Urinary bladder (tissue), 4 donors: ENCODE measurements around the gene TMEM144. TPM values are rescaled to one million over a fixed set of nuclear protein-coding genes. Genes with fewer than 3 reads are reported as not detected.
A peak's percentile ranks its signal among the peaks of the same experiment; 100 is the strongest.
"Not testable (repeated sequence)": the region's sequence is repeated elsewhere in the genome, so short reads cannot be mapped to it uniquely, and the experiment has no call there.

Experiments
- DNase-seq: peaks from one replicate; pipeline ENCODE4 v3.0.0-alpha.2; 2015; ENCODE audit errors: extremely low spot score
- H3K27ac ChIP-seq: one replicate; pipeline ENCODE4 v1.5.1; 2013; ENCODE audit warnings: low read depth, mild to moderate bottlenecking, moderate library complexity
- H3K36me3 ChIP-seq: one replicate; pipeline ENCODE4 v1.6.1; 2013; ENCODE audit warnings: mild to moderate bottlenecking, moderate library complexity; ENCODE audit not compliant: insufficient read depth
- H3K4me1 ChIP-seq: one replicate; pipeline ENCODE4 v1.6.1; 2013; ENCODE audit warnings: mild to moderate bottlenecking, moderate library complexity; ENCODE audit not compliant: insufficient read depth
- H3K4me3 ChIP-seq: one replicate; pipeline ENCODE4 v1.5.1; 2013; ENCODE audit warnings: low read depth, low read length
- WGBS: extraction: QIAGEN DNeasy Blood & Tissue Kit; methylation state at CpG from one replicate; pipeline ENCODE4 v1.1.7; 2013; 5-methylcytosine and 5-hydroxymethylcytosine counted together
- polyA plus RNA-seq: library from polyadenylated mRNA; stranded (reverse); fragments of 200-250 nt; gene quantifications from one replicate; pipeline ENCODE4 v1.2.3, GENCODE V29; 2013
- total RNA-seq: library from RNA; depleted of rRNA; stranded (reverse); fragments of >200 nt; gene quantifications from one replicate; pipeline ENCODE4 v1.2.3, GENCODE V29; 2014
- donor health status: healthy with polysubstance abuse.
- donor health status: healthy.

Gene TMEM144
- total and polyA plus RNA-seq, 2 donors: 2.1 to 30.3 TPM

DNA sequence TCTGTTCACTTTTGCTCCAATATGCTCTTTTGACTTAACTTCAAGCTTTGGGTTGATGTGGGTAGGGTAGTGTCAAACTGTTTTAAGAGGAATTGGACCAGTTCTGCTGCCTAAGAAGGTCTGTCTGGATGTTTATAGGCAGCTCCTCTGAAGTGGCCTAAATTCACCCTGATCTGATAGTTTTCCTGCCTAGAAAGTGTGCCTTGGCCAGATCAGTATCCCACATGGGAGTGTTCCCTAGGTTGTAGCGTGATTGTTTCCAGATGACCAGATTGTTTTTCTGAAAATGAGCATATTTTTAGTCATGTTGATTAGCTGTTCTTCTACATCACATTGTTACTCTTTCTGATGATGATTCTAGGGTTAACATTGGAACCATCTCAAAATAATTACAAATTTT is 68.8 kb downstream of the TMEM144 start:
- 84% methylated on average over 1 of the region's 1 CpG for WGBS
- H3K27ac ChIP-seq, DNase-seq: not testable (repeated sequence)

DNA sequence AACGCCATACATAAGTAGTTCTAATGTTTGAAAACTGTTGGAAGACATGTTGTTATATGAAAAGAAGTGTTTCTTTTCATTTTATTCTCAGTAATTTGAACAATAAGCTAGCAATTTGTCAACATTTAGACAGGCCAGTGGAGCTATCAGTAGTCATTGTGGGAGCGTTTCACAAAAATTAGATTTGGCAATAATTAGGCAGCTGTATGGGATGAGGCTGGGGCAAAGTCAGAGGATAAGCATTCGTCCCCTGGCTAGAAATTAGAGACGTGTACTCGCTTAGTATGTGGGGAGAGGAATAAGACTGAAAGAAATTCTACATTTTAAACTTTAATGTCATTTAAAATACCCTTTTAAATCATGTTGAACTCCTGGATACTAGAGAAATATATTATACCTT is 70.6 kb downstream of the TMEM144 start:
- 87% methylated on average over 5 of the region's 5 CpGs for WGBS
- peak overlapping the region; percentile 5 for H3K27ac ChIP-seq
- DNase-seq: no peak
- no peaks in the 10 kb centered on the region for H3K4me1 ChIP-seq
- no peaks in the 10 kb centered on the region for H3K36me3 ChIP-seq
- no peak overlapping the region for H3K4me3 ChIP-seq

More for the DNA sequence above, 68.8 kb downstream of the TMEM144 start:
- H3K4me3 ChIP-seq, H3K4me1 ChIP-seq, H3K36me3 ChIP-seq: not testable (repeated sequence)

DNA sequence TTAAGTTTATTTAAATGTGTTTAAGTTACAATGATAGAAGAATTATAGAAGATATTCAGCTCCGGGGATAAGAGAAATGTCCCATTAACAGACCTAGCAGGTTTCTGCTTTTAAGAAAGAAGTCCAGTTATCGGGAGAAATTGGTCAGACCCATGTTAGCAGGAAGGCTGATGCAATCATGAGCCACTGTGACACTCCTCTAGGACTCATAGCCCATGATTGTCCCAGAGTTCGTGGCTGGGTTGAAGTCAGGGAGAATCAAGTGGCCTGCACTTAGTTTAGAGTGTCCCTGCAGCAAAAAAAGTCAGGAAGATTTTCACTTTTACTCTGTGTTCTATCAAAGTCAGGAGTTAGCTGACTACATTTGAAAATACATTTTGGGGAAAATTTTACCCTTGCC is 72.0 kb downstream of the TMEM144 start:
- Histone ChIP-seq H3K27ac (no peak overlapping the region), H3K36me3 (no peaks in the 10 kb centered on the region), H3K4me1 (no peaks in the 10 kb centered on the region), H3K4me3 (no peak overlapping the region)
- DNase-seq: no peak
- WGBS: 72% methylated on average over 3 of the region's 3 CpGs

DNA sequence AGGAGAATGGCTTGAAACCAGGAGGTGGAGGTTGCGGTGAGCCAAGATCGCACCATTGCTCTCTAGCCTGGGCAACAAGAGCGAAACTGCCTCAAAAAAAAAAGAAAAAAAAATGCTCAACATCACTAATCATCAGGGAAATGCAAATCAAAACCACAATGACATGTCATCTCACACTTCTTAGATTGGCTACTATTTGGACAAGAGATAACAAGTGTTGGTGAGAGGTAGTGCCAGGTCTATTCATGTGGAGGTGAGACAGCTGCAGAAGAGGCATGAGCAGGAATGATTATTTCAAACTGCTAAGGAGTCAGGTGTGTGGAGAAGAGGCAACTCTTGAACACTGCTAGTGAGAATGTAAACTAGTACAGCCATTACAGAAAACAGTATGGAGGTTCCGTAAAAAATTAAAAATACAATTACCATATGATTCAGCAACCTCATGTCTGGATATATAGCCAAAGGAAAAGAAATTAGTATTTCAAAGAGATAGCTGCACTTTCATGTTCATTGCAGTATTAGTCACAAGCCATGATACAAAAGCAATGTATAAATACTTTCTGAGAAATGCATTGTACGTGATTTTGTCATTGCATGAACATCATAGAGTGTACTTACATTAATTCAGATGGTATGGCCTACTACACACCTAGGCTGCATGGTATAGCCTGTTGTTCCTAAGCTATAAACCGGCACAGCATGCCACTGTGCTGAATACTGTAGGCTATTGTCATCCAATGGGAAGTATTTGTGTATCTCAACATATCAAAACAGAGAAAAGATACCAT is 75.3 kb downstream of the TMEM144 start:
- no peak for DNase-seq
- 94% methylated on average over 6 of the region's 6 CpGs for WGBS
- no peaks in the 10 kb centered on the region for H3K4me1 ChIP-seq

DNA sequence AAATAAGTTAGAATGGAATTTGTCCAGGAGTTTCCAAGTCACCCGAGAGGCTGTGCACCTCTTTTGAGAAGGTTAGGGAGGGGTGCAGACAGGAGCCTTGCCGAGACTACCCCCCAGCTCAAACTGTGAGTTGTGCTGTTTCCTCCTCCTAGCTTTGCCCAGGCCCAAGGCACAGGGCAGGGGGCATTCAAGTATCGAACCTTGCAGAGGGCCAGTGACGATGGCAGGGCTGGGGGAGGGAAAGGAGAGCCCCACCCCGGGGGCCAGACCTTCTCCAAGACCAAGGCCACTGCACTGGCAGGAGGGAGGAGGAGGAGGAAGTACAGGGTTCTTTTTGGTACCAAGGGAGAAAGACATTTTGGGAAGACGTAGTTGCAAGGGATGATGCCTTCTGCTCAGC is 80.6 kb downstream of the TMEM144 start:
- 79% methylated on average over 6 of the region's 6 CpGs for WGBS
- no peak for DNase-seq
- Histone ChIP-seq H3K36me3 (no peaks in the 10 kb centered on the region), H3K27ac (no peak overlapping the region), H3K4me3 (no peak overlapping the region), H3K4me1 (no peaks in the 10 kb centered on the region)

More for the DNA sequence above, 75.3 kb downstream of the TMEM144 start:
- H3K4me3 ChIP-seq: no peak overlapping the region
- H3K27ac ChIP-seq: no peak overlapping the region
- no peaks in the 10 kb centered on the region for H3K36me3 ChIP-seq

DNA sequence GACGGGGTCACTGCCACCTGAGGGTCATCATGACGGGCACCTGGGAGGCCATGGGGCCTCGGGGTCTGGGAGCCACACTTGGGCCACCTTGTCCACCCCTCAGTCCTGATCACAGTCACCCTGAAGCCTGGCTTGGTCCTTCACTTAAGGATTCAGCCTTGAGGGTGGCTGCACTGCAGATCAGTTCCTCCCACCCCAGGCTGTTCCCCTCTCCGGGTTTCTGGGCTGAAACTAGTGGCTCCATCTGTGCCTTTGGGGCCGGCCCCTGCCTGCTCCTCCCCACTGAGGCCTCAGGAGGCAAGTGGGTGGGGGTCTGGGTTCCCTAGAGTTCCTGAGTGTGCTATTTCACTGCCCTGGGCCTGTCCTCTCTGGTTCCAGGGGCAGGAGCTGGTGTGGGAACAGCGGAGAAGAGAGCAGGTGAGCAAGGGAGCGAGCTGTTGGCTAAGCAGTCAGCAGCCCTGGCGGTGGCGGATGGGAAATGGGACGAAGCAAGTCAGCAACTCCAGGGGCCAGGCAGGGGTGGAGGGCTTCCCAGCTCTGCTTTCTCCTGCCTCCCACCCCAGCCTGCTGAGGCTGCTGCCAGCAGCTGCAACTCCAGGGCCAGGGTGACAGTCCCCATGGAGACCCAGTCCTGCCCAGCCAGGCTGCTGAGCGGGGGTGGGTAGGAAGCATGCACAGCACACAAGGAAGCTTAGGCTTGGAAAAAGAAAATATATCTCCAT is 81.2 kb downstream of the TMEM144 start:
- Histone ChIP-seq H3K4me3 (no peak overlapping the region), H3K4me1 (no peaks in the 10 kb centered on the region), H3K27ac (no peak overlapping the region), H3K36me3 (no peaks in the 10 kb centered on the region)
- DNase-seq: no peak
- WGBS: 87% methylated on average over 11 of the region's 11 CpGs

DNA sequence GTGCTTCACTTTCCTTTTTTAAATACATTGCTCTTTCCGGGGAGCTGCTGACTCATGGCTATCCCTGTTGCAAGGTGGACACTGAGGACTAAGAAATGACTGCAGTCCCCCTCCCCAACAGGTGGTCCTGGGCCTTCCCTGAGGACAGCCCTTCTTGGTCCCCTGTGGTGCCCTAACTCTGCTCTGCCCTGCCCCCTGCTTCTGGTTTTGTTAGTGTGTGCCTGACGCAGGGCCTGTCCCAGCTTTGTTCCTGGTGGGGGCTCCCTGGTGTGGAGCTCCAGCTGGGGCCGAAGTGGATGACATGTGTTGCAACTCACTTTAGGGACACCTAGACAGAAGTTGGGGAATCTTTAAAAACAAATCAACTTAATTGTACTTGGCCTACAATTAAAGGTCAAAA is 81.9 kb downstream of the TMEM144 start:
- 91% methylated on average over 3 of the region's 3 CpGs for WGBS
- Histone ChIP-seq H3K4me3 (no peak overlapping the region), H3K27ac (no peak overlapping the region), H3K36me3 (no peaks in the 10 kb centered on the region), H3K4me1 (no peaks in the 10 kb centered on the region)
- no peak for DNase-seq

DNA sequence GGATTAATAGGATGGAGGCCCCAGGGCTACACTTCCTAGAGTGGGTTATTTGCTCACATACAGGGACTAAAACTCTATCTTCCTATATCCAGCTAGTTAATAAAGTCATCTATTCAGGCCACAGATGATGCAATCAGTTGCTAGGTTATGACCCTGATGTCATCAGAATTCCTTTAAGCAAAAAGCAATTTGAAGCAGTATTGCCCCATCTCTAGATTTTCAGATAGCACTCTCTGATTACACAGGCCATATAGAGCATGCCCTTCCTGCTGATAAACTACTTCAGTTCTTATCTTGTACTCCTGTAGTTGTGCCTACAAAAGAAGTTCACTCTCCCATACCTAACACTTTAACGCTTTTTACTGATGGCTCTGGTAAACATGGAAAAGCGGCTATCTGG is 84.8 kb downstream of the TMEM144 start:
- no peak overlapping the region for H3K4me3 ChIP-seq
- no peaks in the 10 kb centered on the region for H3K4me1 ChIP-seq
- H3K27ac ChIP-seq: no peak overlapping the region
- 84% methylated on average over 2 of the region's 2 CpGs for WGBS
- H3K36me3 ChIP-seq: no peaks in the 10 kb centered on the region
- DNase-seq: no peak

DNA sequence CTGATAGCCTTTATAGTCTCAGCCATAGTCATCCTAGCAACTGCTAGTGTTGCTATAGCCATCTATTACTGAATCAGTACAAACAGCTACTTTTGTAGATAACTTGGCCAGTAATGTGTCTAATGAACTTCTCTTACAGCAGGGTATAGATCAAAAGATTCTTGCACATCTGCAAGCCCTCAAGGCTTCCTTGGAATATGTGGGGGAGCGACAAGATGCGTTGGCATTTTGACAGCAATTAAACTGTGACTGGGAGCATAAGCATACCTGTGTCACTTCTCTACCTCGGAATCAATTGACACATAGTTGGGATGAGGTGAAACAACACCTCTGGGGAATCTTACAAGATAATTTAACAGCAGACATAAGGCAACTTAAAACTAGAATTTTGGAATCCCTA is 87.6 kb downstream of the TMEM144 start:
- no peak for DNase-seq
- no peaks in the 10 kb centered on the region for H3K4me1 ChIP-seq
- WGBS: 69% methylated on average over 3 of the region's 3 CpGs
- no peak overlapping the region for H3K4me3 ChIP-seq
- H3K27ac ChIP-seq: no peak overlapping the region
- H3K36me3 ChIP-seq: no peaks in the 10 kb centered on the region

DNA sequence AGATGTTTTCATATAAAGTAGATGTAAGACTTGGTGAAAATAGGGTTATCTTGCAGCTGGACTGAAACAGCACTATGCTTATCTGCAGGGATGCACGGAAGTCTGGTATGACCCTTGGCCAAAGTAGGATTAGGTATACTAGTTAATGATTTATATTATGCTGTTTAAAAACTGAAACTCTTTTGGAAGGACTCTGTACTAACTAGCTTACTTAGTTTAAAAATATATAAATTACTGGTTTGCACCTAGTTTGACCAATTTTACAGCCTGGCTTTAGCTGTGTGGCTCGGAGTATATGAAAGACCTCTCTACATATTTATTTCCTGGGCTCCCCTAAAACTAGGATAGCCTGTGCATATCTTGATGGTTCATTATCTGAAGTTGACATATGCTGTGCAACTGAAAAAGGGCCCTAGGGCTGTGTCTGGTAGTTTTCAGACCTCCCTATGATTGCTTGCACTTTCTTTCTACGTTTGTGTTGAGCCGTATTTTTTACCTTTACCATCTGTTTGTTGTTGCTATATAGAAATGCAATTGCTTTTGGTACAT is 89.2 kb downstream of the TMEM144 start:
- H3K27ac ChIP-seq: no peak overlapping the region
- no peak for DNase-seq
- 27% methylated on average over 4 of the region's 4 CpGs for WGBS
- H3K36me3 ChIP-seq: no peaks in the 10 kb centered on the region
- no peak overlapping the region for H3K4me3 ChIP-seq
- H3K4me1 ChIP-seq: no peaks in the 10 kb centered on the region

DNA sequence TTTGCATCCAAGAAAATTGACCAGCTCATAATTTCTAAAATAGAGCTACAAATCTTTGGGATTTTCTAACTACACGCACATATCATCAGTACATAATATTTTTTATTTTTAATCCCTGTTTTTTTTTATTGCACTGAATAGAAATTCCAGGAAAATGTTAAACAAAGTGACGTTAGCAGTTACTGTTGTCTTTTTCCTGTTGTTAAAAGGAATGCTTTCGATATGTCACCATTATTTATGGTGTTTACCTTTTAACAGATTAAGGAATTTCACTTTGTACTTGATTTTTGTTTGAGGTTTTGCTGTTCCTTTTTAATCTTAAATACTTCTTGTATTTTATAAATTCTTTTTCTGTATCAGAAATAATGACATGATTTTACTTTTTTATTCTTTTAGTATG is 89.7 kb downstream of the TMEM144 start:
- DNase-seq: no peak
- H3K36me3 ChIP-seq: no peaks in the 10 kb centered on the region
- H3K4me3 ChIP-seq: no peak overlapping the region
- H3K27ac ChIP-seq: no peak overlapping the region
- WGBS: 27% methylated on average over 3 of the region's 3 CpGs
- H3K4me1 ChIP-seq: no peaks in the 10 kb centered on the region

DNA sequence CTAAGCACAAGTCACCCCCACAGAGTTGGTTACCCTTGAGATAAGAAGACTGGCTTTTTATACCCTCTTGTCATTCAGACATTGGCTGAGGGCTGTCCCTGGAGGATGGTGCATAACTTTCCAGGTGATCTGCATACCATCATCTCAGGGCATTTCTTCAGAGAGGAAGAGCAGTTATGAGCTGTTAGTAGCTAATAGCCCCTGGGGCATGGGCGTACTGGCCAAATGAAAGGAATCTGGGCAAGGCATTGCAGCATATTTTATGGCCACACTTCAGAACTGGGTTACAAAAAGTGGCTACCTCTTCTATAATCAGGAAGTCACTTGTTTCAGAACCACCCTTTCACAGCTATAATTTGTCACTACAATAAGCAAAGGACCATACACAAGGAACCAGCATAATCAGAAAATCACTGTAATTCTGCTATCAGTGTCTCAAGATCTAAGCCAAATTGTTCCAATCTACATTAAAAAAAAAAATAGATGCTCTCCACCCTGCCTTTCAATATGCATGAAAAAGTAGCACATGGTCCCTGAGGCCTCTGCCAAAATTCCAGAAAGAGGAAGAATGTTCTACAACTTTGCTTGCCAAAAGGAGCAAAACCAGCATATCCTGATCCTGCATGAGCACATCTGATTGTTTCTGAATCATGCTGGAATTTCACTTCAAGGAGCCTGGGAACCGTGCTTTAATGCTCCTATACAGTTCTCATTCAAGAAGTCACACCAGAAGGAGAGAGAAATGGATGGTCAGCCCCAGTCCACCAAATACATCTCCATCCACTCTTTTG is 92.0 kb downstream of the TMEM144 start:
- WGBS: 58% methylated on average over 2 of the region's 2 CpGs
- DNase-seq: no peak
- Histone ChIP-seq H3K4me3 (no peak overlapping the region), H3K27ac (no peak overlapping the region), H3K36me3 (no peaks in the 10 kb centered on the region), H3K4me1 (no peaks in the 10 kb centered on the region)

DNA sequence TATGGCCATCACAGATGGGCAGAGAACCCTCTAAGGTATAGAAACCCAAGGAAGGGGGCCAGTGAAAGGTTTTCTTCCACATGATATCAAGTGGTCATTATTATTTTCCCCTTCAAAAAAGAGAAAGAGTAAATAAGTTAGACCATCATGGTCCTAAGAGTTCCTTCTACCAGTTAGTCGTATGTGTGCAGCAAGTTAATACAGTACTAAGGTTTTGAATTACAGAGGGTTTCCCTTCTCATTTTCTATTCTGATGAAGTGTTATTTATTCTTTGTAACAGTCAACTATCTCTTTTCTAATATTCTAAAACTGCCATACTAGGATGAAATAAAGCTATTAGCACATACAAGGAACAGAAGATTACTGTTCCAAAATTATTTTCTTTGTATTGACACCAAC is 94.4 kb downstream of the TMEM144 start:
- WGBS: 25% methylated on average over 1 of the region's 1 CpG
- no peak for DNase-seq
- H3K4me1 ChIP-seq: no peaks in the 10 kb centered on the region
- no peak overlapping the region for H3K4me3 ChIP-seq
- H3K27ac ChIP-seq: no peak overlapping the region
- H3K36me3 ChIP-seq: no peaks in the 10 kb centered on the region
